GM18951 (cell line): ENCODE measurements around the gene GBF1.

Experiments
- POLR2A ChIP-seq: IDR thresholded peaks from 4 replicates; pipeline ENCODE4 v1.6.1; 2011; ENCODE audit warnings: mild to moderate bottlenecking; ENCODE audit not compliant: insufficient read length, insufficient read depth; ENCODE audit errors: extremely low read depth
- in situ Hi-C: fragments of 300-500 bp; cut with MboI; formaldehyde crosslinking; loops from one replicate; pipeline ENCODE4 v1.12.0; 2022; ENCODE audit warnings: low sequenced_read_pairs, mixed read lengths, inconsistent platforms; ENCODE audit not compliant: unreplicated experiment

GBF1 gene

DNA sequence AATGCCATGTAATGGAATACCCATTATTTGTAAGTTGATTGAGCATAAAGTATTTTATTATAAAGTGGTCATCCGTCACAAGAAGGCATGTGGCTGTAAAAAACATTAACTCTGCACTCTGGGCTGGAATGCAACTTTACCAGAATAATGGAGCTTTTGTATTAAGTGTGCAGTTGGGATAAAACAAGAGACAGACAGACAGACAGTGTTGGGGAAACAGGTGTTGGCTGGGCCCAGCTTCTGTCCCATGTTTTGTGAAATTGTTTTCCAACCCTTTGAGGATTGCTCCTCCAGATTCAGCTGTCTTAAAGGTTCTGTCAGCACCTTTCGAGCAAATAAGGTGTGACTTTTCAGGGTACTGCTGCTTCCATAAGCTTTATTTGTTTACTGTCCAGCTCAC is 82.3 kb downstream of the GBF1 start:
- in situ Hi-C loops: no loop called here
- TF ChIP-seq POLR2A: no peak

DNA sequence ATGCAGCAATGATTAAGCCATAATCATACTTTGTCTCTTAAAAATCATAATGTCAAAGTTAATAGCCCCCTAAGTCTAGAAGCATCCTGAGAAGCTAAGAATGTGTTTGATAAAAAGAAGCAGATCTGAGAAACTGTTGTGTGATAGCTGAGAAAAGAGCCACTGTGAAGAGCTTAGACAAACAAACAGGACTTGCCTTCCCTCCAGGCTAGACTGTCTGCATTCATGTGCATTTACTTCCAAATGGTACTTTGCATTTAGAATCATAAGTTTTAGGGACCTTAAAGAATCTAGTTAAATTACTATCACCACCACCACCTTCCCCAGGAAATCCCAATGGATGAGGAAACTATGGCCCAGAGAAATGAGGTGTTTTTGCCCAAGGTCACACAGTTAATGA is 87.4 kb downstream of the GBF1 start:
- in situ Hi-C loops: no loop called here
- TF ChIP-seq POLR2A: no peak

DNA sequence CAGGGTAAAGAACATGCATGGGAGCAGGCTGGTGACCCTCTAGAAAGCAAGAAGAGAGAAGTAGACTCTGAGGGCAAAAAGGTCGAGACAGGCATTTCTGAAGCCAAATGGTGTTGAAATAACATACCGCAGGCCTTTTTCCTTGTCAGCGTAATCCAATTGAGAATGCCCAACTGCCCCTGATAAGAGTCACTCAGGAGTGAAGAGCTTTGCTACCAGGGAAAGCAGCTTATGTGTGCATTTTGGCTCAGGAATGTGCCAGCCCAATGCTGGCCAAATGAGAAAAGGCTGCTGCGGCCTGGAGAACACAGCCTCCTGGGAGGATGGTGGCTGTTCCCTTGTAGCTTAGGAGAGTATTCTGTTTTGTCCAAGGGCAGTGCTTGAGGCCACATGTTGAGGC is 88.8 kb downstream of the GBF1 start:
- in situ Hi-C loops: no loop called here
- no peak for TF ChIP-seq POLR2A

DNA sequence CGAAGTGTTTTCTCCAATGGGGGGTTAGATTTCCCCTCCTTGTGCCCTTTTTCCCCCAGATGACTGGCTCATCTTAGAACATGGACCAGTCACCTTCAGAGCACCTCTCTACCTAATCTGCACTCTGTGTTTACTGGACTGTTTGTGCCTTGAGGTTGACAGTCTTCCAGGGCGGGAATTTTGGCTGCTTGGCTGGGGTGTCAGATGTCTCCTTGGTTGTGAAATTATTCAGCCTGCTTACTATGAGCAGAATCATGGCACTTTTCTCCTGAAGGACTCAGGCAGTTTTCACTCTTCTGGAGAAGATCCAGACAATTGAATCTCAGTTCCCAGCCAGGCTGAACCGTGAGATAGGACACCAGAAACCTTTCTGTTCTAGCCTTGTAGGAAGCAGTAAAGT is 89.9 kb downstream of the GBF1 start:
- TF ChIP-seq POLR2A: no peak
- in situ Hi-C loops: no loop called here

DNA sequence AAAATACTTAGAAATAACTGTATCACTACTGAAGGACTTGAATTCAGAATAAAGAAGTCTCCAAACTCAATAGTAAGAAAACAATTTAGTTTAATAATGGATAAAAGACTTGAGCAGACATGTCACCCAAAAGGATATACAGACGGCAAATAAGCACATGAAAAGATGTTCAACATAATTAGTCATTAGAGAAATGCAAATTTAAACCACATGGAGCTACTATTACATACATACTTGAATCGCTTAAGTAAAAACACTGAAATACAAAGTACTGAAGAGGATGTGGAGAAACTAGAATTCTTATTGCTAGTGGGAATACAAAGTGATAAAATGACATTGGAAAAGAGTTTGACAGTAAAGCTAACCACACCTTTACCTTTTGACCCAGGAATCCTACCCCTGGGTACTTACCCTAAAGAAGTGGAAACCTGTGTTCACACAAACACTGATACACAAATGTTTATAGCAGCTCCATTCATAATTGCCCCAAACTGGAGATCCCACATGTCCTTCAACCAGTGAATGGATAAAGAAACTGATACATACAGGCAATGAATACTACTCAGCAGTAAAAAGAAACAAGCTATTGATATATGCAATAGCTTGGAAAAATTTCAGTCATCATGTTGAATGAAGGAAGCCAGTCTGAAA is 95.8 kb downstream of the GBF1 start:
- in situ Hi-C loops: no loop called here
- TF ChIP-seq POLR2A: no peak

DNA sequence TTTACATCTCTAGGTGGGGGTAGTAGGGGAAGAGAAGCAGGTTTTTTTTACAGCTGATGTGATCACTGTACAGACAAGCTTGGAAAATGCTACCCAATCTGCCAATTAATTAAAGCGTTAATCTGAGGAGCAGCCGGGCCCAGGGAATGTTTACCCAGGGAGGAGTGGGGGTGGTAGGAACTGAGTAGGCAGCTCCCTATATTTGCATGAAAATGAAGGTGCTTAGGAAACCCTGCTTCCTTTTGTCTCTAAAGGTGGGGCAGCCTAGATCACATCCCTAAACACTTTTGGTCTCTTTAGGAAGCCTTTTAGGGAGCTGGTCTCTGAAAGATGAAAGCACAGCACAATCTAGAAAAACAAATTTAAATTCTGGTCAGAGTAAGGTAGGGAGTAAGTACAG is 97.1 kb downstream of the GBF1 start:
- in situ Hi-C loops: no loop called here
- no peak for TF ChIP-seq POLR2A

DNA sequence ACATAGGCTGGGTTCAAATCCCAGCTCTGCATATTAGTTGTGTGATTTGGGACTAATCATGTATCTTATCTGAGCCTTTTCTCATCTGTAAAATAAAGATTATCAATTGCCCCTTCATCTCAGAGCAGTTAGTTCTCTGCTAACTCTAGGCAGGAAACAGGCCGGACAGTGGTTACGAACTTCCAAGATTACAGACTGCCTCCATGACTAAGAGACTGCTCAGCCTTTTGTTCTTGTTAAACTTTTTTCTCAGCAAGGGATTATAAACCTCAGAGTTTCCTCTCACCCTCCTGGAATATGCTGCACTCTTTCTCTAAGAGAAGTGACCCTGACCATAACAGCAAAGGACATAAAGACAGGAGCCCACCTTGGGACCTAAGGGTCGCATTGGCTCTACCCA is 97.6 kb downstream of the GBF1 start:
- in situ Hi-C loops: no loop called here
- TF ChIP-seq POLR2A: no peak

DNA sequence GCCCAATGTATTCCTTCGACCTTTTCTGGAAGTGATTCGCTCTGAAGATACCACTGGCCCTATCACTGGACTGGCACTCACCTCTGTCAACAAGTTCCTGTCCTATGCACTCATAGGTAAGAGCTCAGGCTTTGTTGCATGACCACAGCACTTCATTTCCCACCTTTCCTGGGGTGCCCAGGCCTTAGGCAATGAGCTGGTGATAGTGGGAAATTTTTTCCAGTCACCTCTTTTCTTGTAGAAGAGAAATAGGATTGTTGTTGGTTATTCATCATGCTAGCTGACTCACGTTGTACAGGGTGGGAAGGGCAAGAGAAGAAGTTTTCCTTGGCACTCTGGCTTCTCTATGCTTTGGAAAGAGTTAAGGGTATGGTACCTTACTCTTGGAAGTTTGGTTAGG is 98.7 kb downstream of the GBF1 start:
- no peak for TF ChIP-seq POLR2A
- in situ Hi-C loops: no loop called here

DNA sequence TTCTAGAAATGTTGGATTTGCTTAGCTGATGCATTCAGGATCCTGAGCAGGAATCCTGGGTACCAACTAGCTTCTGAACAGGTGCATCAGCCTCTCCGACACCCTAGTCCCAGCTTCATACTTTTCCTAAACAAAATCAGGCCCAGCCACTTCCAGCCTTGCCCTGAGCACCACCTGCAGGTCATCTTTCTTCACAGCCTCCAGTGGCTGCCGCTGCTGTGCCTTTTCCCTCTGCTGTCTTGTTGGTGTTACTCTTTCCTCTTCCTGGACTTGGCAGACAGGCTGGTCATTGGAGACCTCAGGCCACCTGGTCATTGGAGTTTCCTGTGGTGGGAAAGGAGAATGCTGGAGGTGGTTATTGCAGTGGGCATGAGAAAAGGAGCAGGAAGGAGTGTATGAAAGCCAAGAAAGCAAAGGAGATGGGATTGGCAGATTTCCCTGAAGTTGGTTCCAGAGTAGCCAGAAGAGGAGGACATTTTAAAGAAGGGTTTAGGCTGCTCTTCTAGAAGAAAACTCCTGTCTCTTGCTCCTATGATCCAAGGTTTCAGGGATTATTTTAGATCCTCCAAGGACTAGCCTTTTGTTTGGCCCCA is 102.0 kb downstream of the GBF1 start:
- in situ Hi-C loops: loop anchor here (5.0 kb wide), 1 partner anchor 110 kb away; no protein-coding TSS in a partner anchor
- TF ChIP-seq POLR2A: no peak

DNA sequence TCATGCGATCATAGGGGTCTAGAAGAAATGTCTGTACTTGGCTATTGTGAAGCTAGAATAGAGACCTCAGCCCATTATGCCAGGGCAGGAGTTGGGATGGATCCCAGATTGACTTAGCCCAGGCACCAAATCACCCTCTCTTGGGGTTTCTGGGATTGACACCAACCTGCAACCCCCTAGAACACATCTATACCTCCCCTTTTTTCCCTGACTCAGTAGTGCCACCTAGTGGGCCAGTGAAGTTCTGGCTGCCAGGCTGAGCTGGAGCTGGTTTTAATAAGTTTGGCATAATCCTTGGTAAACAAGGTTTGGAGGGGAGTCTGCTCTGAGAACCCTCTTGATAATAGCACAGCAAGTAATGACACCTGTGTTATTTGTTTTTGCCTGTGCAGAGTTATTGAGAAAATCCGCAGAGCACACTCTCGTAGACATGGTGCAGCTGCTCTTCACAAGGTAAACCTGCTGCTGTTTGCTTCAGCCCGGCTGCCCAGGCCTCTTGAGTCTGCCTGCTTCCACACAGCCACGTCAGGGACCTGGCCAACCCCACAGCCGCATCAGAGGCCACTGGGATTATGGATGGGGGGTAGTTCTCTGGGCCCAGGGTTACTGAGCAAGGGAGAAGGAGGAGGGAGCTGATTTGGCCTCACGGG is 106.9 kb downstream of the GBF1 start:
- no peak for TF ChIP-seq POLR2A
- in situ Hi-C loops: loop anchor here (10.0 kb wide), 1 partner anchor 187 kb away; no protein-coding TSS in a partner anchor

DNA sequence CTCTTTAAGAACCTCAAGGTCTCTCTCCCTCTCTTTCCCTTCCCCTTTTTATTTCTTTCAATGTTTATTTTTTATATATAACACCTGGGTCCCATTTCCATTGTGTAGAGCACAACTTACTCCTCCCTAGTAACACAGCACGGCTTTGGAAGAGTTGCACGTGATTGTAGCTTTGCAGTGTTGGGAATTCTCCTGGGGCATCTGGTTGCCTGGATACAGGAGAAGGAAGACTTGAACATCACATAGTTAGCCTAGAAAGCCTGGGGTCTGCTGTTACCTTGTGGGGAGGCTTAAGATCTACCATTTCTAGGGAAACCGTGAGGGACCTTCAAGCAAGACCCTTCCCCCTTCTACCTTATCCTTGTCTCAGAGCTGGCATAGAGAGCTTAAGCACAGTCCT is 109.1 kb downstream of the GBF1 start:
- TF ChIP-seq POLR2A: no peak
- in situ Hi-C loops: loop anchor here (10.0 kb wide), 1 partner anchor 190 kb away; no protein-coding TSS in a partner anchor

DNA sequence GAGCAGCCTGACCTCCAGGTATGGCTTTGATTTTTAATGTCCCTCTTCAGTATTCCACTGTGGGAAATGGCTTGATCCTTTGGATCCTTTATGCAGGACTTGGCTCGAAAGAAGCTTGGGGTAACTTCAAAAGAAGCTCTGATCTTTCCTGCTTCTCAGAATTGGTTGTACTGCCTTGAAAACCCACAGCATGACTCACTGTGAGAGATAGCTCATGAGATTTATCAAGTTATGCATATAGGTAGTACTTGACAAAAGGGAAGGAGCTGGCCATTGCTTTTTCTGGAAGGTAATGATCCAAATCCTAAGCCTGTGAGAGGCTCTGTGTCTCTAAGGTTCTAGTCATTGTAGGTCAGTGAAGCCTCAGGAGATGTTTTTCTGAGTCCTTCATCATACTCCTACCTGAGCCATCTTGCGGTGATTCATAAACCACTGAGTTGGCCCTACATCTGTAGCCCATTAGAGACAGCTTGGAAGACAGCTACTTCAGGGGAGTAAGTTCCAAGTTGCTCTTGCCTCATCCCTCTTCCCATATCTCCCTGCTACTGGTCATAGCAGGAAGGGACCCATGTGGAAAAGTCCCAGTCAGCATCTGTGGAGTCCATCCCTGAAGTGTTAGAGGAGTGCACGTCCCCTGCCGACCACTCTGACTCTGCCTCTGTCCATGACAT is 113.5 kb downstream of the GBF1 start:
- TF ChIP-seq POLR2A: no peak
- in situ Hi-C loops: loop anchor here (10.0 kb wide), 1 partner anchor 194 kb away; no protein-coding TSS in a partner anchor

DNA sequence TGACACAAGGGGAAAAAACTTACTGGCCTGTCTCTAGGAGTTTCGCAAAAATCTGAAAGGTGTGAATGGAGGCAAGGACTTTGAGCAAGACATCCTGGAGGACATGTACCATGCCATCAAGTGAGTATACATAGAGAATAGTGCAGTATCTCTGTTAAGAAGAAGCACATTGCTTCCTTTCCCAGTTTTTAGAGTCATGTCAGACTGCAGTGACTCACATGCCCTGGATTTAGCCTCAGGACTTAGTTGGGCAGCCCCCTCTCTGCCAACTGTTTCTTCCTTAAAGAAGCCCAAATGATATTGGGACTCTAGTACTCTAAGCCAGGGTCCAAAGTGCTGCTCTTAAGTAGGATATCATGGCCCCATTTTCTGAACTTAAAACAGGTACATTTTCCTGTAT is 122.1 kb downstream of the GBF1 start:
- in situ Hi-C loops: no loop called here

DNA sequence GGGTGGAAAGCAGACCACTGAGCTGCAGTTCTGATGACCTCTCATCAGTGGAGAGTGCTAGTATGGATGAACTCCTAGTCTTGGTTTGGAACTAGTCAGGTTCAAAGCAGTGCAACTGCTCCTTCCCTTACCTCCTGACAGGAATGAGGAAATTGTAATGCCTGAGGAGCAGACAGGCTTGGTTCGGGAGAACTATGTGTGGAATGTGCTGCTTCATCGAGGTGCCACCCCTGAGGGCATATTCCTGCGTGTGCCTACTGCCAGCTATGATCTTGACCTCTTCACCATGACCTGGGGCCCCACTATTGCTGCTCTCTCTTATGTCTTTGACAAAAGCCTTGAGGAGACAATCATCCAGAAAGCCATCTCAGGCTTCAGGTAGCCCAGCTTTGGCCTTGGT is 122.7 kb downstream of the GBF1 start:
- TF ChIP-seq POLR2A: no peak
- in situ Hi-C loops: no loop called here

More for the DNA sequence above, 122.1 kb downstream of the GBF1 start:
- TF ChIP-seq POLR2A: no peak

DNA sequence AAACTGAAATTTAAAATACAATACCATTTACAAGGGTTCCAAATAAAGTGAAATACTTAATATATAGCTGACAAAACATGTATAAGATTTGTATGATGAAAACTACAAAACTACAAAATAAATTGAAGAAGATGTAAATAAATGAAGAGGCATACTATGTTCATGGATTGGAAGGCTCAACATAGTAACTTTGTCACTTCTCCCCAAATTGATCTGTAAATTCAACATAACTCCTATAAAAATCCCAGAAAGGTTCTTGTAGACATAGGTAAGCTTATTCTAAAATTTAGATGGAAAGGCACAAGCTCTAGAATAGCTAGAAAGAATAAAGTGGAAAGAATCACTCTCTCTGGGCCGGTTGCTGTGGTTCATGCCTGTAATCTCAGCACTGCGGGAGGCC is 126.0 kb downstream of the GBF1 start:
- no peak for TF ChIP-seq POLR2A
- in situ Hi-C loops: no loop called here
